Daoy (cell line): ENCODE results near the gene C1orf21. TPM values are rescaled to one million over a fixed set of nuclear protein-coding genes. Genes with fewer than 3 reads are reported as not detected.

ENCODE experiments used
- DNase-seq: peaks from one replicate; pipeline ENCODE4 v3.0.0-alpha.2; 2015; ENCODE audit warnings: low read depth
- total RNA-seq: library from RNA; depleted of rRNA; stranded (reverse); fragments of >200 nt; shearing (Covaris generic); gene quantifications from 2 replicates; pipeline ENCODE4 v1.2.3, GENCODE V29; 2014

C1orf21 gene
- total RNA-seq, 1 experiment from 2014 or later: 17.8 TPM

- peak; percentile 50 for DNase-seq
Measured at GRCh38 chr1:184513966-184514365, 127.1 kb downstream of the C1orf21 start.

GRCh38 chr1:184514447-184514846, 127.6 kb downstream of the C1orf21 start:
- no peak for DNase-seq

GRCh38 chr1:184517130-184517529, 130.3 kb downstream of the C1orf21 start:
- DNase-seq: no peak

GRCh38 chr1:184518736-184519357, 132.0 kb downstream of the C1orf21 start:
- DNase-seq: no peak

GRCh38 chr1:184520336-184520735, 133.5 kb downstream of the C1orf21 start:
- no peak for DNase-seq

- DNase-seq: no peak
Measured at GRCh38 chr1:184524248-184524647, 137.4 kb downstream of the C1orf21 start.

GRCh38 chr1:184527402-184527801, 140.6 kb downstream of the C1orf21 start:
- no peak for DNase-seq

GRCh38 chr1:184530226-184530625, 143.4 kb downstream of the C1orf21 start:
- no peak for DNase-seq

- DNase-seq: no peak
Measured at GRCh38 chr1:184531296-184531695, 144.5 kb downstream of the C1orf21 start.

- DNase-seq: no peak
Measured at GRCh38 chr1:184532199-184532598, 145.4 kb downstream of the C1orf21 start.

GRCh38 chr1:184533049-184533448, 146.2 kb downstream of the C1orf21 start:
- no peak for DNase-seq

GRCh38 chr1:184533915-184534314, 147.1 kb downstream of the C1orf21 start:
- DNase-seq: no peak

- no peak for DNase-seq
Measured at GRCh38 chr1:184534690-184535089, 147.9 kb downstream of the C1orf21 start.

GRCh38 chr1:184535191-184535970, 148.6 kb downstream of the C1orf21 start:
- no peak for DNase-seq

GRCh38 chr1:184536246-184536985, 149.6 kb downstream of the C1orf21 start:
- DNase-seq: no peak

GRCh38 chr1:184539580-184539979, 152.8 kb downstream of the C1orf21 start:
- no peak for DNase-seq

- DNase-seq: no peak
Measured at GRCh38 chr1:184541537-184542152, 154.8 kb downstream of the C1orf21 start.

- no peak for DNase-seq
Measured at GRCh38 chr1:184542291-184542690, 155.5 kb downstream of the C1orf21 start.

- no peak for DNase-seq
Measured at GRCh38 chr1:184545601-184546000, 158.8 kb downstream of the C1orf21 start.

- DNase-seq: no peak
Measured at GRCh38 chr1:184552446-184552845, 165.6 kb downstream of the C1orf21 start.

- no peak for DNase-seq
Measured at GRCh38 chr1:184553845-184554244, 167.0 kb downstream of the C1orf21 start.
